ENCODE measurements around the gene LRSAM1. TPM values are rescaled to one million over a fixed set of nuclear protein-coding genes. Genes with fewer than 3 reads are reported as not detected.

LRSAM1 gene
- total and polyA plus RNA-seq, 4 donors = 6.6 to 9.7 (median 7.1) TPM

- H3K9me3 ChIP-seq (ENCODE audit: control insufficient read depth in 4 of 4, low read length in 3 of 4) = no peaks in the 10 kb centered on the region
- peaks cover 9 to 66% (median 25%) of the 10 kb centered on the region in 4 donors for H3K36me3 ChIP-seq (ENCODE audit: control insufficient read depth in 4 of 4, insufficient read depth in 3 of 4, low read depth in 1 of 4, low read length in 3 of 4)
- H3K4me3 ChIP-seq (ENCODE audit: low read depth in 1 of 3, low read length in 3 of 3) = no peak overlapping the region
- 90% methylated on average over 8 of the region's 8 CpGs for WGBS
- no peak overlapping the region for H3K27ac ChIP-seq (ENCODE audit: low read depth in 1 of 2, low read length in 2 of 2)
- H3K4me1 ChIP-seq (ENCODE audit: control insufficient read depth in 4 of 4, insufficient read depth in 4 of 4, low read length in 3 of 4) = no peaks in the 10 kb centered on the region
- H3K9ac ChIP-seq (ENCODE audit: low read depth in 1 of 2, low read length in 2 of 2) = no peak overlapping the region
- H3K27me3 ChIP-seq (ENCODE audit: control insufficient read depth in 4 of 4, insufficient read depth in 4 of 4, low read length in 3 of 4) = no peaks in the 10 kb centered on the region
- TF ChIP-seq SP1 (IDR thresholded peaks at IDR 0.05) = no peak
- no peak for TF ChIP-seq RXRA (IDR thresholded peaks at IDR 0.05)
- TF ChIP-seq HNF4A (conservative IDR thresholded peaks at IDR 0.05) = no peak
- no peak for TF ChIP-seq NR2F2 (IDR thresholded peaks at IDR 0.05)
- TF ChIP-seq, protein P1, sequence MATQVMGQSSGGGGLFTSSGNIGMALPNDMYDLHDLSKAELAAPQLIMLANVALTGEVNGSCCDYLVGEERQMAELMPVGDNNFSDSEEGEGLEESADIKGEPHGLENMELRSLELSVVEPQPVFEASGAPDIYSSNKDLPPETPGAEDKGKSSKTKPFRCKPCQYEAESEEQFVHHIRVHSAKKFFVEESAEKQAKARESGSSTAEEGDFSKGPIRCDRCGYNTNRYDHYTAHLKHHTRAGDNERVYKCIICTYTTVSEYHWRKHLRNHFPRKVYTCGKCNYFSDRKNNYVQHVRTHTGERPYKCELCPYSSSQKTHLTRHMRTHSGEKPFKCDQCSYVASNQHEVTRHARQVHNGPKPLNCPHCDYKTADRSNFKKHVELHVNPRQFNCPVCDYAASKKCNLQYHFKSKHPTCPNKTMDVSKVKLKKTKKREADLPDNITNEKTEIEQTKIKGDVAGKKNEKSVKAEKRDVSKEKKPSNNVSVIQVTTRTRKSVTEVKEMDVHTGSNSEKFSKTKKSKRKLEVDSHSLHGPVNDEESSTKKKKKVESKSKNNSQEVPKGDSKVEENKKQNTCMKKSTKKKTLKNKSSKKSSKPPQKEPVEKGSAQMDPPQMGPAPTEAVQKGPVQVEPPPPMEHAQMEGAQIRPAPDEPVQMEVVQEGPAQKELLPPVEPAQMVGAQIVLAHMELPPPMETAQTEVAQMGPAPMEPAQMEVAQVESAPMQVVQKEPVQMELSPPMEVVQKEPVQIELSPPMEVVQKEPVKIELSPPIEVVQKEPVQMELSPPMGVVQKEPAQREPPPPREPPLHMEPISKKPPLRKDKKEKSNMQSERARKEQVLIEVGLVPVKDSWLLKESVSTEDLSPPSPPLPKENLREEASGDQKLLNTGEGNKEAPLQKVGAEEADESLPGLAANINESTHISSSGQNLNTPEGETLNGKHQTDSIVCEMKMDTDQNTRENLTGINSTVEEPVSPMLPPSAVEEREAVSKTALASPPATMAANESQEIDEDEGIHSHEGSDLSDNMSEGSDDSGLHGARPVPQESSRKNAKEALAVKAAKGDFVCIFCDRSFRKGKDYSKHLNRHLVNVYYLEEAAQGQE (IDR thresholded peaks at IDR 0.05) = no peak
- TF ChIP-seq, protein P2, sequence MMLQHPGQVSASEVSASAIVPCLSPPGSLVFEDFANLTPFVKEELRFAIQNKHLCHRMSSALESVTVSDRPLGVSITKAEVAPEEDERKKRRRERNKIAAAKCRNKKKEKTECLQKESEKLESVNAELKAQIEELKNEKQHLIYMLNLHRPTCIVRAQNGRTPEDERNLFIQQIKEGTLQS (IDR thresholded peaks at IDR 0.05) = no peak
- no peak for TF ChIP-seq RAD21 (IDR thresholded peaks at IDR 0.05)
- TF ChIP-seq FOXA1 (IDR thresholded peaks at IDR 0.05) = no peak
- TF ChIP-seq JUND (IDR thresholded peaks at IDR 0.05) = no peak
- no peak for TF ChIP-seq EGR1 (IDR thresholded peaks at IDR 0.05; ENCODE audit: low read depth in 2 of 2)
- no peak for TF ChIP-seq YY1 (IDR thresholded peaks at IDR 0.05)
- TF ChIP-seq, protein P3, sequence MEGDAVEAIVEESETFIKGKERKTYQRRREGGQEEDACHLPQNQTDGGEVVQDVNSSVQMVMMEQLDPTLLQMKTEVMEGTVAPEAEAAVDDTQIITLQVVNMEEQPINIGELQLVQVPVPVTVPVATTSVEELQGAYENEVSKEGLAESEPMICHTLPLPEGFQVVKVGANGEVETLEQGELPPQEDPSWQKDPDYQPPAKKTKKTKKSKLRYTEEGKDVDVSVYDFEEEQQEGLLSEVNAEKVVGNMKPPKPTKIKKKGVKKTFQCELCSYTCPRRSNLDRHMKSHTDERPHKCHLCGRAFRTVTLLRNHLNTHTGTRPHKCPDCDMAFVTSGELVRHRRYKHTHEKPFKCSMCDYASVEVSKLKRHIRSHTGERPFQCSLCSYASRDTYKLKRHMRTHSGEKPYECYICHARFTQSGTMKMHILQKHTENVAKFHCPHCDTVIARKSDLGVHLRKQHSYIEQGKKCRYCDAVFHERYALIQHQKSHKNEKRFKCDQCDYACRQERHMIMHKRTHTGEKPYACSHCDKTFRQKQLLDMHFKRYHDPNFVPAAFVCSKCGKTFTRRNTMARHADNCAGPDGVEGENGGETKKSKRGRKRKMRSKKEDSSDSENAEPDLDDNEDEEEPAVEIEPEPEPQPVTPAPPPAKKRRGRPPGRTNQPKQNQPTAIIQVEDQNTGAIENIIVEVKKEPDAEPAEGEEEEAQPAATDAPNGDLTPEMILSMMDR (IDR thresholded peaks at IDR 0.05; ENCODE audit: low read depth, low read length, missing input control) = no peak
- no peak for TF ChIP-seq FOXA2 (IDR thresholded peaks at IDR 0.05)
- no peak for DNase-seq (ENCODE audit: low spot score)
Observed at GRCh38 chr9:127488946-127489345, 37.6 kb downstream of the LRSAM1 start.

- no peaks in the 10 kb centered on the region for H3K27me3 ChIP-seq (ENCODE audit: control insufficient read depth in 4 of 4, insufficient read depth in 4 of 4, low read length in 3 of 4)
- DNase-seq (ENCODE audit: low spot score) = no peak
- no peaks in the 10 kb centered on the region for H3K9me3 ChIP-seq (ENCODE audit: control insufficient read depth in 4 of 4, low read length in 3 of 4)
- H3K4me3 ChIP-seq (ENCODE audit: low read depth in 1 of 3, low read length in 3 of 3) = no peak overlapping the region
- H3K4me1 ChIP-seq (ENCODE audit: control insufficient read depth in 4 of 4, insufficient read depth in 4 of 4, low read length in 3 of 4) = no peaks in the 10 kb centered on the region
- no peak overlapping the region for H3K9ac ChIP-seq (ENCODE audit: low read depth in 1 of 2, low read length in 2 of 2)
- 91% methylated on average over 22 of the region's 22 CpGs for WGBS
- no peak overlapping the region for H3K27ac ChIP-seq (ENCODE audit: low read depth in 1 of 2, low read length in 2 of 2)
- H3K36me3 ChIP-seq (ENCODE audit: control insufficient read depth in 4 of 4, insufficient read depth in 3 of 4, low read depth in 1 of 4, low read length in 3 of 4) = peaks cover 10 to 66% (median 25%) of the 10 kb centered on the region in 4 donors
- TF ChIP-seq HNF4A (conservative IDR thresholded peaks at IDR 0.05) = no peak
- TF ChIP-seq JUND (IDR thresholded peaks at IDR 0.05) = no peak
- TF ChIP-seq GABPA (IDR thresholded peaks at IDR 0.05 in 1 of 2, conservative IDR thresholded peaks at IDR 0.05 in 1 of 2) = no peak
- no peak for TF ChIP-seq FOXA1 (IDR thresholded peaks at IDR 0.05)
- no peak for TF ChIP-seq NR2F2 (IDR thresholded peaks at IDR 0.05)
- TF ChIP-seq HNF4G (IDR thresholded peaks at IDR 0.05) = no peak
- no peak for TF ChIP-seq RXRA (IDR thresholded peaks at IDR 0.05)
- TF ChIP-seq, protein P3 (IDR thresholded peaks at IDR 0.05; ENCODE audit: low read depth, low read length, missing input control) = no peak
- TF ChIP-seq, protein P1 (IDR thresholded peaks at IDR 0.05) = no peak
- TF ChIP-seq, protein P4, sequence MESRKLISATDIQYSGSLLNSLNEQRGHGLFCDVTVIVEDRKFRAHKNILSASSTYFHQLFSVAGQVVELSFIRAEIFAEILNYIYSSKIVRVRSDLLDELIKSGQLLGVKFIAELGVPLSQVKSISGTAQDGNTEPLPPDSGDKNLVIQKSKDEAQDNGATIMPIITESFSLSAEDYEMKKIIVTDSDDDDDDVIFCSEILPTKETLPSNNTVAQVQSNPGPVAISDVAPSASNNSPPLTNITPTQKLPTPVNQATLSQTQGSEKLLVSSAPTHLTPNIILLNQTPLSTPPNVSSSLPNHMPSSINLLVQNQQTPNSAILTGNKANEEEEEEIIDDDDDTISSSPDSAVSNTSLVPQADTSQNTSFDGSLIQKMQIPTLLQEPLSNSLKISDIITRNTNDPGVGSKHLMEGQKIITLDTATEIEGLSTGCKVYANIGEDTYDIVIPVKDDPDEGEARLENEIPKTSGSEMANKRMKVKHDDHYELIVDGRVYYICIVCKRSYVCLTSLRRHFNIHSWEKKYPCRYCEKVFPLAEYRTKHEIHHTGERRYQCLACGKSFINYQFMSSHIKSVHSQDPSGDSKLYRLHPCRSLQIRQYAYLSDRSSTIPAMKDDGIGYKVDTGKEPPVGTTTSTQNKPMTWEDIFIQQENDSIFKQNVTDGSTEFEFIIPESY (IDR thresholded peaks at IDR 0.05) = no peak
- TF ChIP-seq, protein P2 (IDR thresholded peaks at IDR 0.05) = no peak
- no peak for TF ChIP-seq TAF1 (conservative IDR thresholded peaks at IDR 0.05)
- TF ChIP-seq EGR1 (IDR thresholded peaks at IDR 0.05; ENCODE audit: low read depth in 2 of 2) = no peak
Observed at GRCh38 chr9:127489471-127490115, 38.3 kb downstream of the LRSAM1 start.

Data from liver (tissue), 9 donors.